Right lung (tissue), 10 donors: ENCODE measurements around the gene OTX2. TPM values are rescaled to one million over a fixed set of nuclear protein-coding genes. Genes with fewer than 3 reads are reported as not detected.

Source experiments
- DNase-seq, 2 donors: peaks; one replicate each; pipeline ENCODE4 v3.0.0-alpha.2; 2013
- long read RNA-seq, 8 donors: transcript quantifications; one replicate each; lab custom pipeline, GENCODE V29; 2026
- polyA plus RNA-seq, 5 donors: library from polyadenylated mRNA; unstranded; fragments of 120-200 nt; gene quantifications; one replicate each; pipeline versions ENCODE4 v1.2.1 to v1.2.3, GENCODE V29; 2013; ENCODE audit warnings: inconsistent platforms in 1 of 5, low replicate concordance in 1 of 5; ENCODE audit not compliant: insufficient read length in 5 of 5, insufficient read depth in 1 of 5

OTX2 gene
- not detected for polyA plus RNA-seq
- long read RNA-seq, donor 1, result 0 reads
- long read RNA-seq, donor 2, result 0 reads
- long read RNA-seq, donor 3, result 0 reads
- long read RNA-seq, donor 4, result 0 reads
- long read RNA-seq, donor 5, result 0 reads
- long read RNA-seq, donor 6, result 0 reads
- long read RNA-seq, donor 7, result 0 reads
- long read RNA-seq, donor 8, result 0 reads

DNA sequence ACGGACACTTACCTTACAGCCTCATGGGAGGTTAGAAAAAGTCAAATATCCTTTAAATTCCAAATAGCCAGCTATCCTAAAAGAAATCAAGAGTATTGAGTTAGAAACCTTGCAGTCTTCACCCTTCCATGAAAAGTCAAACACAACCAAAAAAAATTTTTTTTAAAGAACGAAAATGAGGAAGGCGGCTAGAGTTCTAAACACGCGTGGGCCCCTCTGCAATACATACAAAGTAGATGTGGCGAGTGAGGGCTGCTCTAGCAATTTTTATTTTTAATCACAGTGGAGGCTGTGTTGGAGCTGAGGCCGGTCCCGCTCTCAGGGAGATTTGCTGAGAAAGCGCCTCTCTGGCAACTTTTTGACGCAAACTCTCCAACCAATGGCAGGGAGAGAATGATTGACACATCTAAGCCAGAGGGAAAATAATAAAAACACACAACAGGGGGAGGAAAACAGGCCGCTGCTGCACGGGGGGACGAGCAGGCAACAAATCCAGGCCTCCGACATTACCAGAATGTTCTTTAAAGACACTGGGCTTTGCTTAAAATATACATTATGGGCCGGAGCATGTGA lies at the start of gene OTX2:
TSS of gene OTX2 (minus strand) at position 333 of the 573 bp plus-strand sequence. CDS start 5,023 bp downstream, outside the sequence.
- DNase-seq, result no peak

GRCh38 chr14:56858422-56858821 lies 48.1 kb upstream of the OTX2 start:
- DNase-seq, result no peak

DNA sequence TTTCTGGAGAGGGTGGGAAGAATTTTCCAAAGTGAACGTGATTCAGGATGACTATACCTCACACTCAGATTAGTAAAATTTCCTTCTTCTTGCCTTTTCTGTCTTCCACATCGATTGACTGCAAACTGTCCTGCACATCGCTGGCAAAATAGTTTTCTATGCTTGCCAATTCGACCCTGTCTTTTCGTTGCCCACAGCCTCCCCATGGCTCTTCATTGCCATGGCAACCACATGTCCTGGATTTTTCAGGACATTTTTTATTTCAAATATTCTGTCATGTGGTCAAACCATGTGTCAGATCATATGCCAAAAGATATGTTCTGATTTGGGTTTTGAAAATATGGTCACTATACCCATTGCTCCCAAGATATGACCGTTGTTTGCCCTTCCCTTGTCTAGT lies 46.9 kb upstream of the OTX2 start:
- DNase-seq, result no peak

DNA sequence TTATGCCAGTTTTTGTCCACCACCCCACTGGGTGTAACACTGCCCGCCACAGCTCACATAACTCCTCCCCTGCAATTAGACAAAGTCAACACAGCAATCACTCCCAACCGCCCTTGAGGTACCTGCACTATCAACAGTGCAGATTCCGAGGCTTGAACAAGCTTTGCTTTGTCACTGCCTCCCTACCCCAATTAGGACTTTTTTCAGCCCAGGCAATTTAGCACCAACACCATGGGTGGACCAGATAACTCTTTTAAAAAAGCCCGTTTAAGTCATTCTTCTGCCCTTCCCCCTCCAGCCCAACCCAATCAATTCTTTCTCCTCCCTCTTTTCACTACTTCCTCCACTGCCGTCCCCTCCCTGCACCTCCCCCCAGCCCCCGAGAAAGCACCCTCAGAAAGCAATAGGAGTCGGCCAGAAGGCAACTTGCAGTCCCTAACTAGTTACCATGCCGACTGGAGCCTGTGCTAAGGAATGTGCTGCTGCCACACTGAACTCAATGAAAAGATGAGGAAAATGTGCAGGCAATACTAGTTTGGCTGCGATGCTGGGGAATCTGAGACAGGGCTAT lies 45.7 kb upstream of the OTX2 start:
- no peak for DNase-seq

DNA sequence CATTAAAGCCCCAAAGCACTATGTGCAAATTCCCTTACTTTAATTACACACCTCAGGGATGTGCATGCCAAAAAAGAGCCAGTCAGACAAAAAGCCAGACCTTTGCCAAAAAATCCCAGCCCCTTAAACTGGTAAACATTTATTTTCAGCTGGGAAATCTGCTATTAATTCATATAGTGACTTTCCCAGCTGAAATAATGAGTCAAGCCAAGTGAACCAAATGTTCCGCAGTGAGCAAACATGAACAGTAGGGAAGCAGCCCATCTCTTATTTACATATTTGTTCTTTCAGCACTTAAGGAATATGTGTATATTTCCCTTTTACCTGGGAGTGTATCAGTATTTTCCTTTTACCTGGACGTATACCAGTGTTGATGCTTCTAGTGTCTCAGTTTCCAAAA lies 44.0 kb upstream of the OTX2 start:
- no peak for DNase-seq

DNA sequence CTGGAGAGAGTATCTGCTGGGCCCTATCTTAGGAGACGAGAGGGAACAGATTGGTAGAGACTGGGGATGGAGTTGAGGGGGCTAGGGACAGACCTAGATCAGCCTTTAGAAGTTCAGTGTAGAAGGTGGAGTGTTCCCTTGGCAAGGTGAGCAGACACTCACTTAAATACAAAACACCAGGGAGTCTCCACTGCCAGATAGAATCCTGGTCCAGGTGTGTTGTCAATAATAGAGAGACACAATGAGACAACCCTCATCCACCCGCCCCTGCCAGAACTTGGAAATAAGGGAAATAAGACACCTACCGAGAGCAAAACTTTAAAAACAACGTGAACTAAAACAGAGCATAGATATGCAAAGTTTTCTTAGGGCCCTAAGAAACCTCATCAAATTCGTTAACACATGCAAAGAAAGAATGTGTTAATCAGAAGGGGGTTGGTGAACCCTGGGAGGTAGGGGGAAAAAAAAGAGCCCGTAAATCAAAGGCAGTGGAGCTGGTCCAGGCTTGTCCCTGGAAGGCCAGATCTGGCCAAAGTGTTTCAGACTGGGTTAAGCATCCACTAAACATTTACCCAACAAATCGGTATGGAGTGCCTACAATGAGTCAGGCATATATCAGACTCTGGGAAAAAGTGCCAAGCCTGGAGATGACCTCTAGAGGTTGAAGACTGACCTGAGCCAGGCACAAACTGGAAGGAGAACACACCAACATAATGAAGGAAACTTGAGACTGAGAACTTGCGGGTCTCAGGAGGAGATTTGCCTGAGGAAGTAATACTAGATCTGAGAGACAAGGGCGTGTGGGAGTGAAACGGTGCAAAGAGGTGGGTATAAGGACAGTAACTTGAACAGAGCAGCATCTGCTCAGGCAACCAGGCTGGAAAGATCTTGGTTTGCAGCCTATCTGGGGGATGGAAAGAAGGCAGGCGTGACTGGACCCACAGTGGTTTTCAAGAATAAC lies 37.0 kb upstream of the OTX2 start:
- DNase-seq, result no peak

DNA sequence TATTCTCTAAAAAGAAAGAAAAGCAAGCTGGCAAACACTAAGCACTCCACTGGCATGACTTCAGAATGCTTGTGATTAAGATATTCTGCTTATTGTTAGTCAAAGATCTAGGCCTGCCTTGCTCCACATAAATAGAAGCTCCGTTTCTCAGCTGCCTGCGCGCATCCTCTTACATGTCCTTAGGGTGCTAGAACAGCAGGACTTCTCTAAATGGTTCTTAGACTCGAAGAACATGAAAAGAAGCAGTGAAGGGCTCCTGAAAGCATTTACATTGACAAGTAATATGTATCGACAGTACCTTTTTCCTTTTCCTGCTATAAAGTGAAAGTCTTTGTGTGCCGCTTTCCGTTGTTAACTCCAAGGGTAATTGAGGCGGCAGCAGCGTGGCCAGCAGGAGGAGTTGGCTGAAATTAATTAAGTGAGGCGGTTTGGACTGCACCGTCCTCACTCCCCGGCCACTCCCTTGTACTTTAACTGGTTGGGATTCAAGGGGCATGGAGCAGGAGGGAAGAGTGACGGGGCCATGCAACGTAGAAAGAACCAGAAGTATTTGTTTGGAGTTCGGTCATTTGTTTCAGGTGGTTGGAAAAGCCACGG lies 34.2 kb upstream of the OTX2 start:
- no peak for DNase-seq

GRCh38 chr14:56841611-56842010 lies 31.3 kb upstream of the OTX2 start:
- DNase-seq, result no peak

GRCh38 chr14:56840221-56840620 lies 29.9 kb upstream of the OTX2 start:
- DNase-seq, result no peak

DNA sequence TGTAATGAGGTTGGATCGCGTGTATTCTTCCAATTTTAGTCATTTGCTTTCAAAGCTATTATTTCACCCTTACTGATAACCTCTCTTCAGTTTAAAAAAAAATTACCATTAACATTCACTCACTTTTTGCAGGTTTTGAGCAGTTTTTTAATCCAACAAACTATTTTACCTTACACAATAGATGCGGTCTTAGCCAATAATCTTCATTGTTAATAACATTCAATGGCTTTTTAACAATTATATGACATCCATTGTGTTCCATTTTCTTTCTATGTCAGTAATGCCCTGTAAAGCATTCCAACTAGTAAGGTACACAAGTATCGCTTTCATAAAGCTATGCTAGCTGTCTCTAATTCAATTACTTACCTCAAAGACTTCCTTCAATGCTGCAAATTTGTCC lies 18.9 kb upstream of the OTX2 start:
- DNase-seq, result no peak

DNA sequence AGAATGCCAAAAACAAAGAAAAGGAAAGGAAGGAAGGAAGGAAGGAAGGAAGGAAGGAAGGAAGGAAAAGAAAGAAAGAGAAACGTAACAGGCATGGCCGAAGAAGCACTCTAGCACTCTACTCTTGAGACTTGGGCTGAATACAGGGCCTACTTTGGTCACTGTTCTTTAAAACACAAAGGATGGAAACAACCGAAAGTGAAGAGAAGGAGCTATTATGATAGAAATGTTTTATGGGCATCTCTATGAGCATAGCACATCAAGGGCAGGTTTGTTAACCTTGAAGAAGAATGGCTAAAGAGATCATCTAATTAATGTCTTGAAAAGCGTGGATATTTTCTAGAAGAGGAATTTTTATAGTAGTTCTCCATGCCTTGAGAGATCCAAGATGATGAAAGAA lies 15.9 kb upstream of the OTX2 start:
- no peak for DNase-seq

GRCh38 chr14:56821805-56822610 lies 11.7 kb upstream of the OTX2 start:
- no peak for DNase-seq

- DNase-seq, result no peak
Measured at GRCh38 chr14:56821177-56821576, 10.9 kb upstream of the OTX2 start.

DNA sequence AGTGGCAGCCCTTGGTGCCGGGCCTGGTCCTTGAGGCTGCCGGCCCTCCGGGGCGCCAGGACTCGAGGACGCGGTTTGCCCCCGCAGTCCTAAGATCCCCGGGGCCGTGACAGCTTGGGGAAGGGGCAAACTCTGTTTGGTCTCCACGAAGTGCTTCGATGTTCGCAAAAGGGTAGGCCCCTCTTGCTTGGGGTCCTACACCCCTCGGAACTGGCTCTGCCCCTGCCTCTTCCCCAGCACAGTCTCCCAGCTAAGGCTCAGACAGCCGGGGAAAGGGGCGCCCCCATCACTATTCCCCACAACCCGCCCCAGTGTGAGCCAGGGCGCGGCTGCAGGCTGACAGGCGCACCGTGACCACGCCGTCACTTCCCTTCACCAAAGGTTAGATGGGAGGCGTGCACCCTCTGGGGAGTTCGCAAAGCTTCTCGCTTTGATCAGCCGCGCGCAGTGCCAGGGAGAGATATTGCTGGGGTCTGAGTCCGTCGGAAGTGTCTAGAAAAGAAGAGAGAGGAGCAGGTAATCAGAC lies 7.2 kb upstream of the OTX2 start:
- DNase-seq, result no peak

- no peak for DNase-seq
Measured at GRCh38 chr14:56816574-56817391, 6.5 kb upstream of the OTX2 start.

DNA sequence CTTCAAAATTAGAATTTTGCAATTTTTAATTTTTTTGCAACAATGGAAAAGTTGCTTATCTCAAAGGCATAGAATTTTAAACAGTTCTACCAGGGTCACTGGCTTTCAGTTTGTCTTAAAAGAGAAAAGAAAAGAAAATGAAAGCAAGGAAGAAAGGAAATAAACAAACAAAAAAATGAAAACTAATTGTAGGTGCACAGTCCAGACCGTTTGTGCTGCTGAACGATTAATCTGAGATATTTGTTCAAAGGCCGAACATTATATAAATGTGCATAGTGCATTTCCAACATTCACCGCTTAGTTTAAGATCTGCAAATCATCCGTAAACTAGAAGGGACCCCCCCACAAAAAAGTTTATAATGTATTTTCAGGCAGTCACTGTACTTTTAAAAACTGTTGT lies 5.5 kb upstream of the OTX2 start:
- DNase-seq, result no peak

GRCh38 chr14:56814969-56815700 lies 4.9 kb upstream of the OTX2 start:
- DNase-seq, result no peak

DNA sequence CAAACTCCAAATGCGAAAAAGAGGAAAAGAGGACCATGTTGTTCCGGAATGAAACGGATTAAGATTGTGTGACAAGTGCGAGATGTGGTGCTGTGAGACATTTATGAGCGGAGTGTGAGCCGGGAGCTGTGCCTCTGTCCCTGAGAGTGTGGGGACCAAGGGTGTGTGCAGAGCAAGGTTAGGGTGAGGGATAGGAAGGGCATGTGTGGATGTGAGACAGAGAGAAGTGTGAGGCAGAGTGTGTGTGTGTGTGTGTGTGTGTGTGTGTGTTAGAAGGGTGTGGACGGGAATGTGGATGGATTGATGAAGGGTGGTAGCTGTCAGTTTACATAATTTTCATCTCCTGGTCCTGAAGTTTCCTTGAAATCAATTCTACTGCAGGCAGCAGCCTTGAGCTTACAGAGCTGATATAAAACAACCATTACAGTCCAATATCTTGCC lies 4.3 kb upstream of the OTX2 start:
- no peak for DNase-seq

DNA sequence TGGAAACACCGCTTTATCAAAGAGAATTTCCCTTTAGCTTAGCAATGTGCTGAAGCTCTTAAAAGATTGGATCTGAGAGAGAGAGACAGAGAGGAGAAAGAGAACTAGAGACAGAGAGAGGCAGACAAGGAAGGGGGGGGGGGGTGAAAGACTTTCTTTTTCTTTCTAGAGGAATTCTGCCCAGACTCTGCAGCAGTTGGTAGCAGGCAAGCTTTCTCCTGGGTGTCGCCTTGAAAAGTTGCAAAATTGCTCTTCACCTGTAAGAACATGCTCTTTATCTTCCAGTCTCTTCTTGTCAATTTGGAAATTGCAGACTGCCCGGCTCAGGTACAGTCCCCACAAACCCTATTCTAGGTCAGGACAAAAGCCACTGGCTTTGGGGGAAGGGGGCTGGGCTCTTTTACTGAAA lies 2.9 kb upstream of the OTX2 start:
- no peak for DNase-seq
